PC-3 (cell line): ENCODE data around the gene PLEKHM3. TPM values are rescaled to one million over a fixed set of nuclear protein-coding genes. Genes with fewer than 3 reads are reported as not detected.

Experiments
- ATAC-seq: fragments of 200-7000 bp; cut with Tn5 transposase; 2 replicates; pipeline ENCODE4 v1.9.1; 2020; ENCODE audit warnings: mild to moderate bottlenecking, moderate library complexity
- BruUV-seq: library from RNA; stranded (reverse); fragments of 400-500 nt; replicated peaks from 2 replicates; lab custom pipeline; 2021; lab: Mats Ljungman, UMichigan
- CTCF ChIA-PET: fragments of 300-600 bp; sonication (Branson Sonifier 250); formaldehyde crosslinking; loops from one replicate; lab custom pipeline; 2022; ENCODE audit warnings: antibody characterized with exemption; lab: Charles Lee
- POLR2A ChIA-PET: fragments of 300-600 bp; sonication (Branson Sonifier 250); formaldehyde crosslinking; loops from one replicate; lab custom pipeline; 2022; ENCODE audit warnings: antibody characterized with exemption; ENCODE audit not compliant: unreplicated experiment; lab: Charles Lee
- DNase-seq: peaks from one replicate; pipeline ENCODE4 v3.0.0-alpha.2; 2015
- H2AFZ ChIP-seq: fragments of 300-600 bp; sonication (generic); 2 replicates; pipeline ENCODE4 v1.6.0; 2016; ENCODE audit warnings: antibody characterized with exemption, low read length
- H3F3A ChIP-seq: fragments of 300-600 bp; sonication (generic); one replicate; pipeline ENCODE4 v1.6.0; 2017; ENCODE audit warnings: antibody characterized with exemption, low read length, control low read depth, mild to moderate bottlenecking; ENCODE audit not compliant: unreplicated experiment
- H3K27ac ChIP-seq: fragments of 300-600 bp; sonication (generic); 2 replicates; pipeline ENCODE4 v1.5.1; 2016; ENCODE audit warnings: mild to moderate bottlenecking, low read length
- H3K27me3 ChIP-seq: fragments of 300-600 bp; sonication (generic); 2 replicates; pipeline ENCODE4 v1.6.1; 2016; ENCODE audit warnings: low read length, mixed read lengths
- H3K36me3 ChIP-seq: fragments of 300-600 bp; sonication (generic); 2 replicates; pipeline ENCODE4 v1.6.1; 2016; ENCODE audit warnings: low read depth, mixed run types, low read length, mixed read lengths
- H3K4me1 ChIP-seq: fragments of 300-600 bp; sonication (generic); 2 replicates; pipeline ENCODE4 v1.5.1; 2016; ENCODE audit warnings: low read length; ENCODE audit not compliant: insufficient read depth
- H3K4me2 ChIP-seq: fragments of 300-600 bp; sonication (generic); 2 replicates; pipeline ENCODE4 v1.6.0; 2016; ENCODE audit warnings: low read length
- H3K4me3 ChIP-seq: fragments of 300-600 bp; sonication (generic); 2 replicates; pipeline ENCODE4 v1.5.1; 2016; ENCODE audit warnings: mild to moderate bottlenecking, low read length, mixed read lengths
- H3K79me2 ChIP-seq: fragments of 300-600 bp; sonication (generic); 2 replicates; pipeline ENCODE4 v1.6.1; 2017; ENCODE audit warnings: low read length, mixed read lengths
- H3K9ac ChIP-seq: fragments of 300-600 bp; sonication (generic); 2 replicates; pipeline ENCODE4 v1.6.0; 2016; ENCODE audit warnings: mild to moderate bottlenecking, low read length
- H3K9me2 ChIP-seq: fragments of 300-600 bp; sonication (generic); replicated peaks from 2 replicates; pipeline ENCODE4 v1.6.1; 2016; ENCODE audit warnings: mixed run types, low read length, mixed read lengths
- H3K9me3 ChIP-seq: fragments of 300-600 bp; sonication (generic); 2 replicates; pipeline ENCODE4 v1.6.1; 2016; ENCODE audit warnings: low read length, mixed read lengths
- H4K20me1 ChIP-seq: fragments of 300-600 bp; sonication (generic); 2 replicates; pipeline ENCODE4 v1.6.1; 2016; ENCODE audit warnings: low read length, mixed read lengths
- EZH2 ChIP-seq: fragments of 300-600 bp; sonication (generic); IDR thresholded peaks from one replicate; pipeline ENCODE4 v1.6.1; 2017; ENCODE audit warnings: antibody characterized with exemption, mild to moderate bottlenecking, low read length; ENCODE audit not compliant: unreplicated experiment
- EZH2phosphoT487 ChIP-seq: fragments of 300-600 bp; sonication (generic); IDR thresholded peaks from 2 replicates; pipeline ENCODE4 v1.6.1; 2018; ENCODE audit warnings: mild to moderate bottlenecking, antibody characterized with exemption, low read length, borderline replicate concordance
- intact Hi-C: fragments of 100-400 bp; cut with micrococcal nuclease; formaldehyde crosslinking; loops from 2 replicates; pipeline ENCODE4 v1.9.0; 2023
- total RNA-seq: library from RNA; depleted of rRNA; stranded (reverse); fragments of >200 nt; gene quantifications from 2 replicates; pipeline ENCODE4 v1.2.3, GENCODE V29; 2014
- TF ChIP-seq, protein P1 (sequence below): fragments of 300-600 bp; sonication (generic); conservative IDR thresholded peaks from 2 replicates; pipeline ENCODE4 v1.5.1; 2017; ENCODE audit warnings: antibody characterized with exemption, low read depth, mild to moderate bottlenecking, low read length

PLEKHM3 gene
- total RNA-seq, 1 experiment from 2014 or later = 5.9 TPM

DNA sequence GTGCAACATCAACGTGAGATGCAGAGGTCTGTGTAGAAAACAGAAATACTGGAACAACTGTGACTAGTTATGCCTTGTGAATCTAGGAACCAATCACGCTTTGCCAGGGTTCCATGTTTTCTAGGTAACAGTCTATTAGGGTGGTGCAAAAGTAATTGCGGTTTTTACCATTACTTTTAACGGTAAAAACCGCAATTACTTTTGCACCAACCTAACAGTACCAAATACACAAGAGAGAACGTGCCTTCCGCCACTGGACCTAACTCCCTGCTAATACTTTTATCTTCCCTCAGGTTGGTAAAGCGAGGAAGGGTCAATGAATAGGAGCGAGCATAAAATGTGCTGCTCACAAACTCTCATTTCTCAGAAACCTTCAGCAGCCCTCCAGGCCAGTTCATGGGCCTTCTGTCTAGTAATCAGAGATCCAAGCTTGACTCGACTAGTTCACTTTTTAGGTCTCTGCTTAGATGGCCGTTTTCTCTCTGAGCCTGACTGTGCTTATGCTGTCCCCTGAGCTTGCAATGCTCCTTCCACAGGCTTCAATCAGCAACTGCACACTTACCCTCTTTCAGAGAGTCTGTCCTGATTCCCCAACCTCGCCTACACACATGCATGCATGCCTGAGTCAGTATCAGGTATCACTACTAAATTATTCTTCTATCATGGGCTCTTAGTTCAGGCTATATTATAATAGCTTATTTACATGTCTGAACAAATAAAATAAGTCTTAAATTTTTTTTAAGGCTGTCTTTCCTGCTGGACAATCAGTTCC is 47.0 kb downstream of the PLEKHM3 start:
- TF ChIP-seq EZH2phosphoT487 (no peak), EZH2 (no peak)
- TF ChIP-seq, protein P1, sequence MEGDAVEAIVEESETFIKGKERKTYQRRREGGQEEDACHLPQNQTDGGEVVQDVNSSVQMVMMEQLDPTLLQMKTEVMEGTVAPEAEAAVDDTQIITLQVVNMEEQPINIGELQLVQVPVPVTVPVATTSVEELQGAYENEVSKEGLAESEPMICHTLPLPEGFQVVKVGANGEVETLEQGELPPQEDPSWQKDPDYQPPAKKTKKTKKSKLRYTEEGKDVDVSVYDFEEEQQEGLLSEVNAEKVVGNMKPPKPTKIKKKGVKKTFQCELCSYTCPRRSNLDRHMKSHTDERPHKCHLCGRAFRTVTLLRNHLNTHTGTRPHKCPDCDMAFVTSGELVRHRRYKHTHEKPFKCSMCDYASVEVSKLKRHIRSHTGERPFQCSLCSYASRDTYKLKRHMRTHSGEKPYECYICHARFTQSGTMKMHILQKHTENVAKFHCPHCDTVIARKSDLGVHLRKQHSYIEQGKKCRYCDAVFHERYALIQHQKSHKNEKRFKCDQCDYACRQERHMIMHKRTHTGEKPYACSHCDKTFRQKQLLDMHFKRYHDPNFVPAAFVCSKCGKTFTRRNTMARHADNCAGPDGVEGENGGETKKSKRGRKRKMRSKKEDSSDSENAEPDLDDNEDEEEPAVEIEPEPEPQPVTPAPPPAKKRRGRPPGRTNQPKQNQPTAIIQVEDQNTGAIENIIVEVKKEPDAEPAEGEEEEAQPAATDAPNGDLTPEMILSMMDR = no peak
- H3K4me2 ChIP-seq = no peak overlapping the region
- POLR2A ChIA-PET = no interaction called here
- H3K79me2 ChIP-seq = no peaks in the 10 kb centered on the region
- no peak overlapping the region for H3K4me3 ChIP-seq
- intact Hi-C loops = no loop called here
- H3K9me3 ChIP-seq = no peaks in the 10 kb centered on the region
- ATAC-seq (no peak), DNase-seq (no peak)
- H3K9me2 ChIP-seq = no peaks in the 10 kb centered on the region
- CTCF ChIA-PET = interaction anchor here (0.6 kb wide), 1 partner anchor 241 kb away, joined by 5 read pairs; no protein-coding TSS in a partner anchor
- no peaks in the 10 kb centered on the region for H3F3A ChIP-seq
- no peaks in the 10 kb centered on the region for H3K4me1 ChIP-seq
- no peak overlapping the region for H3K9ac ChIP-seq
- H2AFZ ChIP-seq = no peak overlapping the region
- no peaks in the 10 kb centered on the region for H3K36me3 ChIP-seq
- no peaks in the 10 kb centered on the region for H3K27me3 ChIP-seq
- BruUV-seq = no TSS peak
- no peak overlapping the region for H3K27ac ChIP-seq
- no peaks in the 10 kb centered on the region for H4K20me1 ChIP-seq

DNA sequence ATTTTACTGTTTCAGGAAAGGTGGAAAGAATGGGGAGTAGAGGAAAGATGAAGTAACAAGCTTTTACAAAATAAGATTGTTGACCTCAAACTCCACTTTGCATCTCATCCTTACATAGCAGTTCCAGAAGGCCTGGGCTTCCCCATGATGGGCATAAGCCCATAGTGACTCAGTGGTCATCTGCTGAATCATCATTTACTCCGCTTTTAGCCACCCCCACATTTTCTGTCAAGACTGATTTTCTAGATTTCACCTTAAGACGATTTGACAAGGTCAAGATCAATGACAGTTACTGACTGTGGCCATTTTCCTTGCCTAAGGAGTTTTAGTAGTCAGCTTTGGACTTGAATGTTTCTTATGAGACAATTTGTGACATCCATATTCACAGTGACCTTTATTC is 49.4 kb downstream of the PLEKHM3 start:
- H3K9ac ChIP-seq = no peak overlapping the region
- POLR2A ChIA-PET = interaction anchor here (0.6 kb wide), 1 partner anchor 20 kb away, joined by 7 read pairs; no protein-coding TSS in a partner anchor
- H3K79me2 ChIP-seq = no peaks in the 10 kb centered on the region
- H4K20me1 ChIP-seq = no peaks in the 10 kb centered on the region
- no peak overlapping the region for H3K4me3 ChIP-seq
- H3K4me1 ChIP-seq = no peaks in the 10 kb centered on the region
- no peak overlapping the region for H3K4me2 ChIP-seq
- ATAC-seq (no peak), DNase-seq (no peak)
- no TSS peak for BruUV-seq
- no peaks in the 10 kb centered on the region for H3F3A ChIP-seq
- H3K9me3 ChIP-seq = no peaks in the 10 kb centered on the region
- H2AFZ ChIP-seq = no peak overlapping the region
- no peaks in the 10 kb centered on the region for H3K36me3 ChIP-seq
- CTCF ChIA-PET = interaction anchor here (0.5 kb wide), 1 partner anchor 467 kb away, joined by 3 read pairs; no protein-coding TSS in a partner anchor
- H3K27ac ChIP-seq = no peak overlapping the region
- H3K9me2 ChIP-seq = no peaks in the 10 kb centered on the region
- no peak for TF ChIP-seq EZH2phosphoT487
- TF ChIP-seq, protein P1 = no peak
- no peak for TF ChIP-seq EZH2
- H3K27me3 ChIP-seq = no peaks in the 10 kb centered on the region
- intact Hi-C loops = no loop called here

DNA sequence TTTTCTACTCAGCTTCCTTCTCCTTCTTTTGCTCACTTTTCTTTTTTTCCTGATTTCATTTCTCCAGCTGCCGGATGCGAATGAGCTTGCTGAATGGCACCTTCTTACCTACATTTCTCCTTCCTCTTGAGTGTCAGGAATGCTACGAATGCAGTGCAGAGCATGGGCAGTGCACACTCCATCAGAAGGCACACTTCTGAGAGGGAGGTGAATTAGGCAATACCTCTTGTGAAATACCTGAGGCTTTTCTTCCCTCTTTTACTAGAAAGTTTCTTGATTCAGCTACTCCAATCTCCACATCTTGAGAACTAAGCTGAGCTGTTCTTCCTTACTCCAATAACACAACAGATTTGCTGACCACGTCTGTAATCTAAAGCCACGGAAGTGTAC is 51.1 kb downstream of the PLEKHM3 start:
- DNase-seq (no peak), ATAC-seq (no peak)
- Histone ChIP-seq H2AFZ (no peak overlapping the region), H3K4me2 (no peak overlapping the region), H3K9me2 (no peaks in the 10 kb centered on the region), H3K36me3 (no peaks in the 10 kb centered on the region), H3K4me1 (no peaks in the 10 kb centered on the region), H3K27me3 (no peaks in the 10 kb centered on the region), H3K9ac (no peak overlapping the region), H4K20me1 (no peaks in the 10 kb centered on the region), H3K4me3 (no peak overlapping the region), H3K9me3 (no peaks in the 10 kb centered on the region), H3K27ac (no peak overlapping the region), H3F3A (no peaks in the 10 kb centered on the region), H3K79me2 (no peaks in the 10 kb centered on the region)
- BruUV-seq = no TSS peak
- TF ChIP-seq EZH2 (no peak), EZH2phosphoT487 (no peak)
- TF ChIP-seq, protein P1 = no peak
- ChIA-PET CTCF (no interaction called here), POLR2A (no interaction called here)
- intact Hi-C loops = loop anchor here (5.0 kb wide), 3 partner anchors 53 to 127 kb away; partner anchors contain the start of gene PLEKHM3
